GM12872 (cell line): ENCODE measurements around the gene CHCHD4.

Experiments
- CTCF ChIP-seq: IDR thresholded peaks from 3 replicates; pipeline ENCODE4 v1.5.1; 2011; ENCODE audit warnings: low read depth, mild to moderate bottlenecking, low read length, moderate library complexity; ENCODE audit not compliant: insufficient read depth

Gene CHCHD4

DNA sequence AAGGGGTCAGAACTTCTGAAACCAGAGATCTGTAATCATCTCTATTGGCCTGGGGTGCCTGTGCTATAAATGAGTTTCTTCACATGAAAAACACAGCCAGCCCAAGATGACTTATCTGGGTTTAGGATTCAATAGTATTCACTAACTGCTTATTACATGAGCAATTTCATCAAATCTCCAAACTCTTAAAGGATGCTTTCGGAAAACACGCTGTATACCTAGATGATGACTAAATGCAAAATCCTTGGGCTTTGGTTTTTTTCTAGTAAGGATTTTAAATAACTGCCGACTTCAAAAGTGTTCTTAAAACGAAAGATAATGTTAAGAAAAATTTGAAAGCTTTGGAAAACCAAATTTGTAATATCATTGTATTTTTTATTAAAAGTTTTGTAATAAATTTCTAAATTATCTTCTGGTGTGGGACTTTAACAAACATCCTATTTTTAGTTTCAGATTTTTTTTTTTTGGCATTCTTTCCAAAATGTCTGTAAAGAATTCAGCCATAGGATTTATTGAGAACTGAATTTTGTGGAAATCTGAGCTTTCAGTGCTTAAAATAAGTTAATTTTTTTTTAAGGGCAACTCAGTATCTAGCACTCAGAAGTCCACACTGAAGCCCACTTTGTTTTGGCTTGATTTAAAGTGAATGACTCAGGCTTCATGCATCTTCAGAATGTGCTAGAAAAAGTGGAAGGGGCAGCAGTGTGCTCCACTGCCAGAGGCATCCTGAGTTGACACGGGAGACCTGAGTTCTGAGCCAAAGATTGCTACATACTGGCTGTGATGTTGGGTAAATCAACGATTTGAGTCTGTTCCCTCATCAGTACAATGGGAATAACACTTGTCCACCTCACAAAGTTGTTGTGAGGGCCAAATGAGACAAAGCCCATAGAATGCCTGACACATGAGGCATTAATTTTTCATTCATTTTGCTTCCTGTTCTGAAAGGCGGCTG lies 18.9 kb upstream of the CHCHD4 start:
- TF ChIP-seq CTCF = no peak

GRCh38 chr3:14142567-14143270 lies 18.0 kb upstream of the CHCHD4 start:
- no peak for TF ChIP-seq CTCF

DNA sequence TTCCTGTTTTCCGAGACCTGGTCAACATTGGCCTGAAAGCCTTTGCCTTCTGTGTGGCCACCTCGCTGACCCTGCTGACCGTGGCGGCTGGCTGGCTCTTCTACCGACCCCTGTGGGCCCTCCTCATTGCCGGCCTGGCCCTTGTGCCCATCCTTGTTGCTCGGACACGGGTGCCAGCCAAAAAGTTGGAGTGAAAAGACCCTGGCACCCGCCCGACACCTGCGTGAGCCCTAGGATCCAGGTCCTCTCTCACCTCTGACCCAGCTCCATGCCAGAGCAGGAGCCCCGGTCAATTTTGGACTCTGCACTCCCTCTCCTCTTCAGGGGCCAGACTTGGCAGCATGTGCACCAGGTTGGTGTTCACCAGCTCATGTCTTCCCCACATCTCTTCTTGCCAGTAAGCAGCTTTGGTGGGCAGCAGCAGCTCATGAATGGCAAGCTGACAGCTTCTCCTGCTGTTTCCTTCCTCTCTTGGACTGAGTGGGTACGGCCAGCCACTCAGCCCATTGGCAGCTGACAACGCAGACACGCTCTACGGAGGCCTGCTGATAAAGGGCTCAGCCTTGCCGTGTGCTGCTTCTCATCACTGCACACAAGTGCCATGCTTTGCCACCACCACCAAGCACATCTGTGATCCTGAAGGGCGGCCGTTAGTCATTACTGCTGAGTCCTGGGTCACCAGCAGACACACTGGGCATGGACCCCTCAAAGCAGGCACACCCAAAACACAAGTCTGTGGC lies 17.1 kb upstream of the CHCHD4 start:
- TF ChIP-seq CTCF = no peak

GRCh38 chr3:14141144-14141543 lies 16.5 kb upstream of the CHCHD4 start:
- no peak for TF ChIP-seq CTCF

DNA sequence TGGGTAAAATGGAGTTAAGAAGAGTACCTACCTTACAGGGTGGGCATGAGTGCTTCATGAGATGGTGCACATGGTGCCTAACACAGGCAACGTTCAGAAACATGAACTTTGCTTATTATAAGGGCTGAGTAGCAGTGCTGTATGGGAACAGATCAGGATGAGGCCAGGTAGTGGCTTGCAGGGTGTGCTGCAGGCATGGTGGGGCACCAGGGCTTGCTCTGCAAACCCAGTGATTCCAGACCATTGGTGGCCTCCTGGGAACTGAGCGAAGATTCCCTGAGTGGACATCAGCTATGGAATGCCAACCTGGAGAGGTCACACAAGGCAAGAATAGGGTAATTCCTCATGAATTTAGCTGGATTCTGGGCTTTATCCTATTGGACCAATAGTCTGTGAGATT lies 16.0 kb upstream of the CHCHD4 start:
- TF ChIP-seq CTCF = no peak

GRCh38 chr3:14139771-14140170 lies 15.1 kb upstream of the CHCHD4 start:
- no peak for TF ChIP-seq CTCF
